Osteoblast (primary cell): ENCODE measurements around the gene TADA2B. TPM values are rescaled to one million over a fixed set of nuclear protein-coding genes. Genes with fewer than 3 reads are reported as not detected.

Experiments used
- DNase-seq: peaks from one replicate; pipeline ENCODE4 v3.0.0; 2011; ENCODE audit warnings: low spot score, mixed read lengths; ENCODE audit not compliant: insufficient read length; ENCODE audit errors: missing footprints
- H2AFZ ChIP-seq: 2 replicates; pipeline ENCODE4 v1.6.0; 2011; ENCODE audit warnings: mild to moderate bottlenecking, low read length
- H3K27ac ChIP-seq: 2 replicates; pipeline ENCODE4 v1.5.1; 2011; ENCODE audit warnings: mild to moderate bottlenecking, low read depth, low read length, moderate library complexity
- H3K27me3 ChIP-seq: 2 replicates; pipeline ENCODE4 v1.6.0; 2012; ENCODE audit warnings: mild to moderate bottlenecking, control low read depth, inconsistent platforms, low read length, moderate library complexity; ENCODE audit not compliant: insufficient read depth
- H3K36me3 ChIP-seq: 2 replicates; pipeline ENCODE4 v1.5.1; 2011; ENCODE audit warnings: mild to moderate bottlenecking, low read length, control low read depth, moderate library complexity; ENCODE audit not compliant: insufficient read depth
- H3K4me1 ChIP-seq: 2 replicates; pipeline ENCODE4 v1.5.1; 2011; ENCODE audit warnings: mild to moderate bottlenecking, low read length, control low read depth, moderate library complexity; ENCODE audit not compliant: insufficient read depth
- H3K4me2 ChIP-seq: 2 replicates; pipeline ENCODE4 v1.6.0; 2011; ENCODE audit warnings: mild to moderate bottlenecking, low read length; ENCODE audit not compliant: insufficient read depth
- H3K4me3 ChIP-seq: fragments of 200-600 bp; sonication (generic); 3 replicates; pipeline ENCODE4 v1.5.1; 2012; ENCODE audit warnings: mild to moderate bottlenecking, low read length, inconsistent platforms; ENCODE audit not compliant: insufficient read depth
- H3K79me2 ChIP-seq: 2 replicates; pipeline ENCODE4 v1.6.0; 2012; ENCODE audit warnings: mild to moderate bottlenecking, low read length, control low read depth, inconsistent platforms; ENCODE audit not compliant: insufficient read depth
- H3K9me3 ChIP-seq: 2 replicates; pipeline ENCODE4 v1.5.1; 2011; ENCODE audit warnings: low read depth, low read length, control low read depth
- H4K20me1 ChIP-seq: 2 replicates; pipeline ENCODE4 v1.6.0; 2012; ENCODE audit warnings: mild to moderate bottlenecking, low read length, control low read depth; ENCODE audit not compliant: insufficient read depth
- total RNA-seq: library from RNA; depleted of rRNA; stranded (reverse); fragments of >200 nt; gene quantifications from 2 replicates; pipeline ENCODE4 v1.2.3, GENCODE V29; 2012
- TF ChIP-seq, protein P1 (sequence below): IDR thresholded peaks from 2 replicates; pipeline ENCODE4 v1.5.1; 2011; ENCODE audit warnings: mild to moderate bottlenecking, low read depth, low read length, moderate library complexity; ENCODE audit errors: extremely low read depth

Gene TADA2B
- total RNA-seq, 1 donor, result 13.0 TPM

DNA sequence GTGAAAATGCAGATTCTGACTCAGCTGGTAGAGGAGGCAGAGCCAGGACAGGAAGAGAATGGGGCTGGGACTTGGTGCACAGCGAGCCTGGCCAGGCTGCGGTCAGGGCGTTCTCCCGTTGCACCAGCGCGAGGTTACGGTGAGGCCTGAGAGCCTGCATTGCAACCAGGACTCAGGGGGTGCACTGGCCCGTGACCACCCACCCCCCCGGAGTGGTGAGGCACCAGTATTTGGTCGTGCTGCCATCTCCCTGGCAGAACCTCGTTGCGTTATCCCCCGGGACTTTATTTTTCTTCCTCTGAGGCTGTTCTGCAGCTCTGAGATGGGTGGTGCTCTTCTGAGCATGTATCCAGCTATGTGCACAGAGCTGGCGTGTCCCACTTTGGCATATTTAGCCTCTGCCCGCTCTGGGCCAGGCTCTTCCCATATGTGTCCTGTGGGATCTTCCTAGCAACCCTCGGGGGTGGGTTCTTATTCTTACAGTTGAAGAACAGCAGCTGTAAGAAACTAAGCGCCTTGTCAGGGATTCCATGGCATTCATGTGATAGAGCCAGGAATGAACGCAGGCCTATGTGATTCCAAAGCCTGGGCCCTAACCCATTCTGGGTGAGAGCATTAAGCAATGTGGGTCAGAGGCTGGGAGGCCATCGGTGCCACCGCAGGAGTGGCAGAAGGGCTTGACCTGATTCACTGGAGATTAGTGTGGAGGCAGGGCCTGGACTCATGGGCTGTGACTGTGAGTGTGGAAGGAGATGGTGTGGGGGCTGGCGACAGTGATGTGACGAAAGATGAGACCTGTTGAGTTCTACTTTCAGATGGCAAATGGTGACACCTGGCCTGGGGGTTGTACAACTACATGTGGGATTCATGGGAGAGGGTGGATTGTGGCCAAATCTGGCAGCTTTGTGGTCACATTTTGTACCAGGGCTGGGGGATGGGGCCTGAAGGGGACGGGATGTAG is 3.1 kb downstream of the TADA2B start:
- no peaks in the 10 kb centered on the region for H3K27me3 ChIP-seq
- TF ChIP-seq, protein P1, sequence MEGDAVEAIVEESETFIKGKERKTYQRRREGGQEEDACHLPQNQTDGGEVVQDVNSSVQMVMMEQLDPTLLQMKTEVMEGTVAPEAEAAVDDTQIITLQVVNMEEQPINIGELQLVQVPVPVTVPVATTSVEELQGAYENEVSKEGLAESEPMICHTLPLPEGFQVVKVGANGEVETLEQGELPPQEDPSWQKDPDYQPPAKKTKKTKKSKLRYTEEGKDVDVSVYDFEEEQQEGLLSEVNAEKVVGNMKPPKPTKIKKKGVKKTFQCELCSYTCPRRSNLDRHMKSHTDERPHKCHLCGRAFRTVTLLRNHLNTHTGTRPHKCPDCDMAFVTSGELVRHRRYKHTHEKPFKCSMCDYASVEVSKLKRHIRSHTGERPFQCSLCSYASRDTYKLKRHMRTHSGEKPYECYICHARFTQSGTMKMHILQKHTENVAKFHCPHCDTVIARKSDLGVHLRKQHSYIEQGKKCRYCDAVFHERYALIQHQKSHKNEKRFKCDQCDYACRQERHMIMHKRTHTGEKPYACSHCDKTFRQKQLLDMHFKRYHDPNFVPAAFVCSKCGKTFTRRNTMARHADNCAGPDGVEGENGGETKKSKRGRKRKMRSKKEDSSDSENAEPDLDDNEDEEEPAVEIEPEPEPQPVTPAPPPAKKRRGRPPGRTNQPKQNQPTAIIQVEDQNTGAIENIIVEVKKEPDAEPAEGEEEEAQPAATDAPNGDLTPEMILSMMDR, result no peak
- H4K20me1 ChIP-seq, result peaks cover 68% of the 10 kb centered on the region
- no peak overlapping the region for H3K27ac ChIP-seq
- no peak overlapping the region for H2AFZ ChIP-seq
- DNase-seq, result peak; percentile 72
- H3K4me3 ChIP-seq, result no peak overlapping the region
- H3K36me3 ChIP-seq, result no peaks in the 10 kb centered on the region
- peaks cover 24% of the 10 kb centered on the region for H3K4me1 ChIP-seq
- no peak overlapping the region for H3K4me2 ChIP-seq
- peaks cover 77% of the 10 kb centered on the region for H3K79me2 ChIP-seq
- no peaks in the 10 kb centered on the region for H3K9me3 ChIP-seq

DNA sequence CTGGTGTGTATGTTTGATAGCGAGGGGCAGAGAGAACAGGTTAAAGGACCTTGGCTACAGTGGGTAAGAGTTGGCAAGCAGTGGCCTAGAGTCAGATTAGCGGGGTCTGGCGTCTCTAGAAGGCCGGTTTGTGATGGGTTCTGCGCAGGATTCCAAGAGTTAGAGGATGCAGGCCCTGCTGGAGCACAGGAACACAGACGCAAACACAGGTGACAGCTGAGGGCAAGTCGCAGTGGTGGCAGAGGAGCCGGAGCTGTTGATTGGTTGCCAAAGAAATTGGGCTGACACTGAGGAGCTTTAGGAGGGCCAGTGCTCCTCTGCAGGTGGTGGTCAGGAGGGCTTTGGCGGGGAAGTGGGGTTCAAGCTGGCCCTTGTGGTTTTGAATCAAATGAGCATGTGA is 3.8 kb downstream of the TADA2B start:
- Histone ChIP-seq H3K79me2 (peaks cover 81% of the 10 kb centered on the region), H3K27ac (no peak overlapping the region), H3K27me3 (no peaks in the 10 kb centered on the region), H3K4me2 (no peak overlapping the region), H4K20me1 (peaks cover 71% of the 10 kb centered on the region), H3K36me3 (no peaks in the 10 kb centered on the region), H3K9me3 (no peaks in the 10 kb centered on the region), H3K4me3 (no peak overlapping the region), H2AFZ (no peak overlapping the region), H3K4me1 (peaks cover 17% of the 10 kb centered on the region)
- DNase-seq, result peak; percentile 73
- TF ChIP-seq, protein P1, result no peak

DNA sequence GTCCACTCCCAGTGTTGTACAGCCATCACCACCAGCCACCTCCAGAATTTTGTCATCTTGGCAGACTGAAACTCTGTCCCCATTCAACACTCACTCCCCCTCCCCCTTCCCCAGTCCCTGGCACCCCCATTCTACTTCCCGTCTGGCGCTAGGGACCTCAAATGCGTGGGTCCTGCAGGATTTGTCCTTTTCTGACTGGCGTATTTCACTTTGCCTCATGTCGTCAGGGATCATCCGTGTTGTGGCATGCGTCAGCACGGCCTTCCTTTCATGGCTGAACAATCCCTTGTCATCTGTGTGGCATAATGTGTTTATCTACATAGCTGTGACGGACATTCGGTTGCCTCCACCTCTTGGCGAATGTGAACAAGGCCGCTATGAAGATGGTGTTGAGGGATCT is 5.5 kb downstream of the TADA2B start:
- no peaks in the 10 kb centered on the region for H3K27me3 ChIP-seq
- DNase-seq, result no peak
- H4K20me1 ChIP-seq, result peaks cover 75% of the 10 kb centered on the region

DNA sequence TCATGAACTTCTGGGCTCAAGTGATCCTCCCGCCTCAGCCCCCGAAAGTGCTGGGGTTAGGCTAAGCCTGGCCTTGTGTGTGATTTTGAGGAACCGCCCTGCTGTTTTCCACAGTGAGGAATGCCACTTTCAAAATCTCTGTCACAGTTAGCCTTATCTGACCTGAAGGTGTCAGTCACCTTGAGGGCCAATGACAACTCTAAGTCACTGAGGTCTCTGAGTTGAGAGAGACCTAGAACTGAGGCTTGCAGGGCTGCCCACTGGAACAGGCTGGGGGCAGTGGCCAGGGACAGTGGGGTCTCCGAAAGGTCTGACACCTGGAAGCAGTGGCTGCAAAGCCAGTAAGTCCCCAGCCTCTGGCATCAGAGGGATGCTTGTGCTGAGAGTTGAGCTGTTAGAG is 6.1 kb downstream of the TADA2B start:
- Histone ChIP-seq H4K20me1 (peaks cover 69% of the 10 kb centered on the region), H3K27me3 (no peaks in the 10 kb centered on the region), H3K4me3 (no peak overlapping the region), H3K27ac (no peak overlapping the region), H3K79me2 (peaks cover 95% of the 10 kb centered on the region), H3K4me2 (no peak overlapping the region), H2AFZ (no peak overlapping the region), H3K4me1 (peaks cover 14% of the 10 kb centered on the region), H3K36me3 (peaks cover 3% of the 10 kb centered on the region), H3K9me3 (no peaks in the 10 kb centered on the region)
- TF ChIP-seq, protein P1, result no peak
- DNase-seq, result peak; percentile 73

More for the DNA sequence above, 5.5 kb downstream of the TADA2B start:
- Histone ChIP-seq H3K36me3 (no peaks in the 10 kb centered on the region), H2AFZ (no peak overlapping the region), H3K79me2 (peaks cover 95% of the 10 kb centered on the region), H3K9me3 (no peaks in the 10 kb centered on the region), H3K4me2 (no peak overlapping the region), H3K4me3 (no peak overlapping the region), H3K27ac (no peak overlapping the region), H3K4me1 (peaks cover 16% of the 10 kb centered on the region)
- TF ChIP-seq, protein P1, result no peak
